Endometrium (tissue), 2 donors: ENCODE data around the gene NOL4L.

Experiments
- FAIRE-seq: peaks from 2 replicates; lab custom pipeline; 2012; peaks lifted over from hg19 to GRCh38; lab: Jason Lieb, UNC
- donor health status: control.
- donor health status: control.

The NOL4L gene

DNA sequence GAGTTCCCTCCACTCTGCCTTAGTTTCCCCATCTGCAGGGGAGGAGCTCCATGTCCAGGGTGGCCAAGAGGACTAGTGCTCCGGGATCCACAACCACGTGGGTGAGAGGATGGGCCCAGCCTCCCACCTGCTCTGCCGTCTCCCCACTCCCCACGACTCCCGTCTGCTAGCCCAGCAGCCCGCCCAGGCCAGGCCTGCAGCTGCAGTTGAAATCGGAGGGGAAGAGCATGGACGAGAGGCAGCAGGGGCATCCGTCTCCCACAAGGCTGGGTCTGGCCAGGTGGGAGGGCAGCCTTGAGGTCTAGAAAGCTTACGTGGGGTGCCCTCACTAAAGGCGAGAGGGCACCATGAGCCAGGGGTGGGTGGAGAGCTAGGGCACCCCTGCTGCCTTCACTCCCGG lies 8.6 kb downstream of the NOL4L start:
- FAIRE-seq: no peak

DNA sequence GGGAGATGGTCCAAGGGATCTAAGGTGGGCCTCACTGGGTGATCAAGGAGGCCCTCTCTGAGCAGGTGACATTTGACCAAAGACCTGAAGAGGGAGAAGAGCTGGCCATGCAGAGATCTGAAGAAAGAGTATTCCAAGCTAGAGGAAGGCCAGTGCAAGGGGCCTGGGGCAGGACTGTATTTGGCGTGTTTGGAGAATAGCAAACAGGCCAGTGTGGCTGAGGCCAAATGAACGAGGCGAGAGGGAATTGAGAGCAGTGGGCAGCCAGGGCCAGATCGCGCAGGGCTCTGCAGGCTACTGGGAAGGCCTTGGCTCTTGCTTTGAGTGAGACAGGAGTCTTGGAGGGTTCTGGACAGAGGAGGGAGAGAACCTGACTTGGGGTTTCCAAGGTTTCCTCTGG lies 9.3 kb downstream of the NOL4L start:
- FAIRE-seq: no peak

DNA sequence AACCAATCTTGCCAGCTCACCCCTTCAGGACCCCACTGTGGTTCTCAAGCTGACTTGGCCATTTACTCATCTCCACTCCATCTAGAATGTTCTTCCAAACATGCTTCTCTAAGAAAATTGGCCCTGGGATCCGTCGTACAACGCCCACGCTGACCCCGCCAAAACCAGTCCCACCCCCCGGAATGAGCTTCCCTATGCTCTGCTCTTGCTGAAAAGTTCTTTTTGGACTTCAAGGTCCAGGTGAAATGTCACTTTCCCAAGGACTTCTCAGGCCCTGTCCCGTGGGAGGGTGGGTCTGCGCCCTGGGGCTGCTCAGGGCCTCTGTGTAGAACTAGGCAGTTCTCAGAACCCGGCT lies 9.9 kb downstream of the NOL4L start:
- FAIRE-seq: no peak

DNA sequence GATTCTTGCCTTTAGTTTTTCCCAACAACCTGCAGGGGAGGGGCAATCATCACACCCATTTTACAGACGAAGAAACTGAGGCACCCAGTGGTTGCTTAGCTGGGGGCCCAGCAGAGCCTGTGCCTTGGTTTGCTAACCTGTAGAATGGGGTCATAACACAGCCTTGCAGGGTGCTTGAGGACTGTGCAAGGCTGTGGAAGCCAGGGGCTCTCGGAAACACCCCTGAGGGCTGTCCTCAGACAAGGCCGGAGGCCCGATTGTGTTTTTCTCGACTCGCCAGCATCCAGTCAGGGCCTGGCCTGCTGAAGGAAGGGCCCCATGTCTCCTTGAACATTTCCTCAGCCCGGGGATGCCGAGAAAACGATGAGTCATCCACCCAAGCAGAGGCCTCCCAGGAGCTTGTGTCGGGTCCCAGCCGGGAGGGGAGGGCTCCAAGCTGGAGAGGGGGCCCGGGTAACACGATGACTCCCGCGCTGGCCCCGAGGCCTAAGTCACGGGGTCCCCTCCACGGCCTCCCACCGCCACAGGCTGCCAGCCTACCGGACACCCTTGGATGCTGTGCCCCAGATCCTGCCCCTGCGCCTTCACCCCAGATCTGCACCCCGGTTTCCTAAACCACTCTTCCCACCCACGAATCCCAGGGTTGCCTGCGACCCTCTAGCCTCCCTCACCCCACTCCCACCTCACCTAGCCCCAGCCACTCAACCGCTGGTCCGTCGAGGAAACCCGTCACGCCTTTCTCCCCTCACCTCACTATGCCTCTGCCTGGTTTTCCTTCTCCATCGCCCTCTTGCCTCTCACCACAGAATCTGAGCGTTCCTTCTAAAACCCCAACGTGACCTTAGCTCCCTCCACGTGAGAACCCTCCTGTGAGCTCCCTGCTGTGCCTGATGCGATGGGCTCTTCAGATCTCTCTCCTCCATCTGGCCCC lies 10.6 kb downstream of the NOL4L start:
- no peak for FAIRE-seq

DNA sequence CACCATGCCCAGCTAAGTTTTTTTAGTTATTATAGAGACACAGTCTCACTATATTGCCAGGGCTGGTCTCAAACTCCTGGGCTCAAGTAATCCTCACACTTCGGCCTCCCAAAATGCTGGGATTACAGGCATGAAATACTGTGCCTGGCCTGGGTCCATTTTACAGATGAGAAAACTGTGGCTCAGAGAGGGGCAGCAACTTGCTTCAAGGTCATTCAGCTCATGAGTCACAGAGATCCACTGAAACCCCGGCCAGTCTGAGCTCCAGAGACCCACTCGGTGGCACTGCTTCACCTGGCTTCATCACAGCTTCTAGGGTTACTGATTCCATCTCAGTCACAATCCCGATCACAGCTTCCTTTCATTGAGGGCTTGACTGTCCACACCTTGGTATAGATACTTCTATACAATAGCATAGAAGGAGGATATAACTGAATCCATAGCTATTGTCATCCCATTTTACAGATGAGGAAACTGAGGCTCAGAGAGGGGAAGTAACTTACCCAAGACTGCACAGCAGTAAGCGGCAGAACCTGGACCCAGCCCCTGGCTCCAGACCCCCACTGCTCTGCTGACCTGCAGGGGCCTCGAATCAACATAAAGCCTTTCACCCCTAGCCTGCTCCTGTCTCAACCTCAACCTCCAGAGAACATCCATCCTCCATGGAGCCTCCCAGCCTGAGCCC lies 11.8 kb downstream of the NOL4L start:
- no peak for FAIRE-seq

- FAIRE-seq: no peak
These were observed 12.7 kb downstream of the NOL4L start for GRCh38 chr20:32572271-32572968.

DNA sequence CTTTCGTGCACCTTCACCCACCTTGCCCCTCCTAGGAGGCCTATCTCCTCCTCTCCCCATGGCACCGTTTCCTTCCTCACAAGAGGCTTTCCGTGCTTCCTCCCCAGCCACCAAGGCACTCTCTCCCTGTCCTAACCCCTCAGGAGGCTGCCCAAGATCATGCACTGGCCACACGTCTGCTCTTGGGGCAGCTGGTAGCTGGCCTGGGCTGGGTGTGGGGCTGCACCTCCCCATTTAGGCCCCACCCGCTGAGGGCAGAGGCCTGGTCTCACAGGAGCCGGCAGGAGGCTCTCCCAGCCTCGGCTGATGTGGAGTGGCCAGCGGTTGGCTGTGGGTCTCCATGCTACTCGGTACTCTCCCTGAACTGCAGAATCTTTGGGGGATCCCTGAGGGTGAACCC lies 13.6 kb downstream of the NOL4L start:
- no peak for FAIRE-seq

DNA sequence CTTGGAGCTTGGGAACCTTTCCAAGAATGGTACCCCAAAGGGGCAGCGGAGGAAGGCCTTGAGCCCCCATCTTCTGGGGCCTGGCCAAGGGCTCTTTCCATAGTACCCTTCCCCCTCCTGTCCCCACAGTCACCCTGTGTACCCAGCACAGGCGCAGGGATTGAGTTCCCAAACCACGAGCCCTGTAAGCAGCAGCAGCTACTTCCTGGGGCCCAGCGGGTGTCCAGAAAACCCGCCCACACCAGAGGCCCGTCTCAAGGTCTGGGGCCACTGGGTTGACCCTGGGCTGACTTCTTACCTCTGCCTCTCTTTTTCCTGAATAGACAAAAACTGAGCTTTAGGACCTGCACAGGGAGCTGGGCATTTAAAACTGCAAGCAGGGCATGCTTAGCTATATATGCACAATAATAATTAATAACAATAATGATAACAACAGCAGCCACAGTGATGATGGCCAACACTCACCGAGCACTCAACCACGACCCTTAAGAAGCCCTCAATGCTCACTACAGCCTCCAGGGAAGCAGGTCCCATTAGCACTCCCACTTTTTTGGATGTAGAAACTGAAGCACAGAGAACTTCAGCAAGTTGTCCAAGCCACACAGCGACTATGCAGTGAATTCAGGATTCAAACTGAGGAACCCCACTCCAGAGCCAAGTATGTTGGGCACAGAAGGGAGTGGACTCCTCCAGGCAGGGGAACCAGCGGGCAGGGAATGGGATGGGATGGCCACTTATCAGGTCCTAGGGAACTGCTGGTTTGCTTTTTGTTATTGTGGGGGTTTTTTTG lies 14.5 kb downstream of the NOL4L start:
- FAIRE-seq: no peak

GRCh38 chr20:32569380-32570305 lies 15.5 kb downstream of the NOL4L start:
- no peak for FAIRE-seq

DNA sequence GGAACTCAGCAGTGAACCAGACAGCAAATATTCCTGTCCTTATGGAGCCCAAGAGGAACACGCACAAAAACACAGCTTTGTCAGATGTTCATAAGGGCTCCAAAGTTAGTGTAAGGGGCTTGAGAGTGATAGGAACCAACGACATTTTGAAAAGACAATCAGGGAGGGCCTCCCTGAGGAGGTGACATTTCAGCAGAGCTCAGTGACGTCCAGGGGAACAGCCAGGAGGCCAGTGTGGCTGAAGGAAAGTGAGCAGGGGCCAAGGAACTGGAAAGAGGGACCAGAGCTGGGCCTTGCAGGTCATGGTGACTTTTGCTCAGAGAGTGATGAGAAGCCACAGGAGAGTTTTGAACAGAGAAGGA lies 16.1 kb downstream of the NOL4L start:
- FAIRE-seq: no peak

DNA sequence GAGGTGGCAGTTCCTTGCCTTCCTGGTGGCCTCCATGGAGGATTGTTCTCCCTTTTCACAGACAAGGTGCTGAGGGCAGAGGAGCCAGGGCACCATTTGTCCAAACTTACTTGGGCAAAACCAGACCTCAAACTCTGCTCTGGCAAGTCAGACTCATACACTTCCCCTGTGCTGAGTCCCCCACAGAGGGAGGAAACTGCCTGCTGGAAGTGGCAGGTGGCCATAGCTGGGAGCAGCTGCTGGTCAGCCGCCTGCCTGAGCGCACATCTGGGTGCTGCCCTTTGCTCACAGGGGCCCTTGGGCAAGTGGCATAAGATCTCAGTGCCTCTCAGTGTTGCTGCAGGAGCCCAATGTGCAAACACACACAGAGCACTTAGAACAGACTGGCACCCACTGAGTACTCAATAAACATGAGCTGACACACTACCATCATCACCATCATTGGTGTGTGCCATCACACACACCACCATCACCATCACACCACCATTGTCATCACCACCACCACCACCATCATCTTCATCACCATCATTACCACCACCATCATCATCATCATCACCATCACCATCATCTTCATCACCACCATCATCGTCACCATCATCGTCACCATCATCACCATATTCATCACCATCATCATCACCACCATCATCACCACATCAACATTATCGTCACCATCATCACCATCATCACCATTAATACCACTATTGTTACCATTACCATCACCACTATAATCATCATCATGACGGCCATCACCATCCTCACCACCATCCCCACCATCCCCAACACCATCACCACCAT lies 17.6 kb downstream of the NOL4L start:
- FAIRE-seq: no peak

DNA sequence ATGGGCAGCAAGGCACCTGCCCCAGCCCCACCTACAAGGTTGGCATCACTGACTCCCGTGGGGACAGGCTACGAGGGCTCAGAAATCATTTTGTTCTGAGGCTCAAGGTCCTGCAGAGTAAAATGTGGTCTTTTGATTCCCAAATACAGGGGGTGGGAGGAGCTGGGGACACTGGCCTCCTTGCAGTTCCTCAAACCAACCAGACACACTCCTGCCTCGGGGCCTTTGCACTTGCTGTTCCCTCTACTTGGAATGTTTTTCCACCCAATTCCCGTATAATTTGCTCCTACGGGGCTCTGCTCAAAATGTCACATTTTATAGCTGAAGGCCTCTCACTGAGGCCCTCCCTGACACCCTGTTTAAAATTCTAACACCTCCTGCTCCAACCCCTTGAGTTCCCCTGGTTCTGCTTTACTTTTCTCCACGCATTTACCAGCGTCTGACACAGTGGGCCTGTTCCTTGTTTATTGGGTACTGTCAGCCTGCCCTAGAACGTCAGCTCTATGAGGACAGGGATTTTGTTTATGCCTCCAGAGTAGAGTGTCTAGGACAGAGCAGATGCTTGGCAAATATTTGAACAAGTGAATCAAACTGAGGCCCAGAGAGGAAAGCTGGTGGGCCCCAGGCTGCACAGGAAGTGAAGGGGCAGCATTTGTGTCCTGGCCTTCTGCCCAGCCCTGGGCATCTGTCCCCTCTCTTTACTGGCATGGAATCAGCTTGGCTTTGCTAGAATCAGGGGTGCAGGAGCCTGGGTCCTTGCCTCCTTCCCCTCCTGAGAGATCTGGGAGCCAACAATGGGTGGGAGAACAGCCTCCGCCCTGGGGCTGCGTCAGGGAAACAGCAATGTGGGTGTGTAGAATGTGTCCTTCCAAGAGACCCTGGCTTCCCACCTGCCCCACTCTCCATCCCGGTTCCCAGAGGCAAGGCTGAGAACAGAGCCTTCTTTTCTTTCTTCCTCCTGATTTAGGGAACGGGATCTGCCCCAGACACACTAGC lies 18.5 kb downstream of the NOL4L start:
- FAIRE-seq: no peak

DNA sequence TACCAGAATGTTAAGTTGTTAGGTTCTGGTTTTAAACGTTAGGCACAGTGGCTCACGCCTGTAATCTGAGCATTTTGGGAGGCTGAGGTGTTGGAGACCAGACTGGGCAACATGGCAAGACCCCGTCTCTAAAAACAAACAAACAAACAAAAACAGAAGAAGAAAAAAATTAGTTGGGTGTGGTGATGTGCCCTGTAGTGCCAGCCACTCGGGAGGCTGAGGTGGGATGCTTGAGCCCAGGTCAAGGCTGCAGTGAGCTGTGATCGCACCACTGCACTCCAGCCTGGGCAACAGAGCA lies 19.4 kb downstream of the NOL4L start:
- no peak for FAIRE-seq

- no peak for FAIRE-seq
These were observed 20.0 kb downstream of the NOL4L start for GRCh38 chr20:32564921-32565734.

- FAIRE-seq: no peak
These were observed 20.7 kb downstream of the NOL4L start for GRCh38 chr20:32564440-32564839.

DNA sequence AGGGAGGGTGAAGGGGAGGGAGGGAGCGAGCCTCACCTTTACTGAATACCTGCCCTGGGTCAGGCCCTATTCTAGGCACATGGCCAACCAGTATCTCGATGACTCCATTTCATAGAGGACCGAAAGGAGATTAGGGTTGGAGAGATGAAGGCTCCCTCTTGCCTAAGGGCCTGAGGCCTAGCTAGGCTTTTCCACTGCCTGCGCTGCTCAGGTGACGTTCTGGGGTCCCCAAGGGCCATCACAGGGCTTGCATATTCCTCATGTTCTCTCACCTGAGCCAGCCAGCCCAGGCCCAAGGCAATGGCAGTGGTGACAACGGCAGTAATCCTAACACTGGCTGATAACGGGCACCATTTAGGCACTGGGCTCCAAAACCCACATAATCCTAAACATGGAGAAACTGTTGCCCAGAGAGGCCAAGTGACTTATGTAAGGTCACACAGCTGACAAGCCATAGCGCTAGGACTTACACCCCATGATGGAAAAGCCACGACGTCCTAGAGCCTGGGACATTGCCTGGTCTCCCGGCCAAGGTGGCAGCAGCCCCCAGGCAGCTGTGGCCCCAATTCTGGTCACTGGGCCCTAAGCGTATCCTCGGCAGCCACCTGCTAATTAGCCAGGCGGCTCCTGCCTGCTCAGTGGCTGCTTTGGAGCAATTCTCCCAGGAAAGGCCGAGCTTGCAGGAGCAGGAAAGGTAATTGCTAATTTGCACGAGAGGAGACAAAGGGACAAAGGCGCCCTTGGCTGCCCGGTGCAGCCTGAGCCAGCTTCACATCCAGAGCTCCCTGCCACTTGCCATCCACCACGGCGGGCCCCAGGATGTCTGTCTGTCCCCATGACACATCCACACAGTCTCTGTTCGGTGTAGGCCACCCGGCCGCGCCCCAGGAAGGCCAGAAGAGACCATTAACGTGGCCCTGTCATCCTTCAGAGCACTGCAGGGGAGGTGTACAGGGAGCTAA lies 21.5 kb downstream of the NOL4L start:
- no peak for FAIRE-seq

DNA sequence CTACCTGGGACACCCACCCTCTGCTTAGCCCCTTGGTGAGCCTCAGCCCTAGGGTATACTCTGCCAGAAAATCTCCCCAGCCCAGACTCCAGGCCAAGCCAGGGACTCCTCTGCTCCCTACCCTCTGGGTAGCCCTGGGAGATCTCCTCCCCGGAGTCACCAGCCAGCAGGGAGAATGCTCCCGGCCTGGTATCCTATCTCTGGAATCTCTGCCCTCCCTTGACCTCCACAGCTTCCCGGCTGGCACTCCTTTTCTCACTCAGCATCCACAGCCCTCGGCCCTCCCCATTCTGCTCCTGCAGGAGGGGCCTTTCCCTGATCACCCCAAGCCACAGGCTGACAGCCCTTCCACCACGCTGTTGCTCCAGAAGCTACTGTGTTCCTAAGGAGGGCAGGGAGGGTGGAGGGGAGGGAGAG lies 22.6 kb downstream of the NOL4L start:
- FAIRE-seq: no peak
